Fibroblast of lung (primary cell): Measurements from ENCODE around the gene SLC66A1.

Source experiments
- CTCF ChIP-seq, 2 donors: IDR thresholded peaks in 1 of 2; conservative IDR thresholded peaks in 1 of 2; 1 replicate in 1 of 2; 2 replicates in 1 of 2; pipeline ENCODE4 v1.5.1; 2011 to 2012; ENCODE audit warnings: low read length in 2 of 2, control low read depth in 1 of 2, inconsistent platforms in 1 of 2, low read depth in 1 of 2, mild to moderate bottlenecking in 1 of 2
- EZH2 ChIP-seq: IDR thresholded peaks from 2 replicates; pipeline ENCODE4 v1.5.1; 2012; ENCODE audit warnings: low read length, control low read depth, mild to moderate bottlenecking; ENCODE audit errors: missing control alignments

DNA sequence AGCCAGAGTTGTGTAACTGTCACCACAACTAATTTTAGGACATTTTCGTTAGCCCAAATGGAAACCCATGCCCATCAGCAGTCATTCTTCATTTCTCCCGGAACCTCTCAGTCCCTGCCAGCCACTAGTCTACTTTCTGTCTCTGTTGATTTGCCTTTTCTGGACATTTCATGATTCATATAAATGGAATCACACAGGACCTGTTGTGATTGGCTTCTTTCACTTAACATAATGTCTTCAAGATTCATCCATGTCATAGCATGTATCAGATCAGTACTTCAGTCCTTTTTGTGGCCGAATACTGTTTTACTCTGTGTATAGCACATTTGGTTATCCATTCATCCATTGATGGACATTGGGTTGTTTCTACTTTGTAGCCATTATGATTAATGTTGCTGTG lies 7.1 kb downstream of the SLC66A1 start:
- TF ChIP-seq CTCF (conservative IDR thresholded peaks at IDR 0.05 in 1 of 2, IDR thresholded peaks at IDR 0.05 in 1 of 2; ENCODE audit: low read depth in 1 of 2, low read length in 2 of 2) (no peak), EZH2 (no peak)
